IMR-90 (cell line): ENCODE data around the gene CORO1A. TPM values are rescaled to one million over a fixed set of nuclear protein-coding genes. Genes with fewer than 3 reads are reported as not detected.

Source experiments
- ATAC-seq: fragments of 200-7000 bp; cut with Tn5 transposase; 2 replicates; pipeline ENCODE4 v1.9.1; 2020; ENCODE audit warnings: low read depth, mild to moderate bottlenecking, moderate library complexity
- BruUV-seq: library from RNA; stranded (reverse); fragments of 400-500 nt; replicated peaks from 2 replicates; lab custom pipeline; 2021; lab: Mats Ljungman, UMichigan
- CTCF ChIA-PET: fragments of 300-600 bp; formaldehyde crosslinking; extraction: SDS; loops from one replicate; lab custom pipeline; 2021; ENCODE audit warnings: antibody characterized with exemption; lab: Yijun Ruan, JAX
- POLR2A ChIA-PET: fragments of 300-600 bp; sonication (Branson Sonifier 250); formaldehyde crosslinking; loops from one replicate; lab custom pipeline; 2022; ENCODE audit warnings: antibody characterized with exemption; ENCODE audit not compliant: unreplicated experiment; lab: Charles Lee
- DNase-seq: peaks from one replicate; pipeline ENCODE4 v3.0.0; 2013
- H2AFZ ChIP-seq: replicated peaks from 2 replicates; pipeline ENCODE3; 2013; ENCODE audit warnings: low read length, mild to moderate bottlenecking; ENCODE audit not compliant: poor library complexity
- H2AK5ac ChIP-seq: 2 replicates; pipeline ENCODE4 v1.6.1; 2013; ENCODE audit warnings: low read depth, low read length, inconsistent platforms
- H2AK9ac ChIP-seq: replicated peaks from 2 replicates; pipeline ENCODE3; 2013; ENCODE audit warnings: mild to moderate bottlenecking, low read depth, low read length, moderate library complexity; ENCODE audit not compliant: poor library complexity
- H2BK120ac ChIP-seq: 2 replicates; pipeline ENCODE4 v1.6.1; 2013; ENCODE audit warnings: low read depth, low read length, inconsistent platforms
- H2BK15ac ChIP-seq: 3 replicates; pipeline ENCODE4 v1.6.1; 2013; ENCODE audit warnings: low read depth, low read length, inconsistent platforms
- H2BK20ac ChIP-seq: 2 replicates; pipeline ENCODE4 v1.6.1; 2013; ENCODE audit warnings: low read depth, mild to moderate bottlenecking, inconsistent platforms, low read length, moderate library complexity
- H2BK5ac ChIP-seq: 2 replicates; pipeline ENCODE4 v1.6.1; 2013; ENCODE audit warnings: mild to moderate bottlenecking, low read depth, low read length, inconsistent platforms; ENCODE audit not compliant: poor library complexity, severe bottlenecking
- H3K14ac ChIP-seq: replicated peaks from 2 replicates; pipeline ENCODE4 v1.6.1; 2013; ENCODE audit warnings: low read depth, low read length, inconsistent platforms
- H3K18ac ChIP-seq: 2 replicates; pipeline ENCODE4 v1.6.1; 2013; ENCODE audit warnings: low read depth, low read length, control low read depth
- H3K23ac ChIP-seq: 2 replicates; pipeline ENCODE4 v1.6.1; 2013; ENCODE audit warnings: low read depth, low read length, inconsistent platforms
- H3K27ac ChIP-seq: 2 replicates; pipeline ENCODE4 v1.5.1; 2013; ENCODE audit warnings: mild to moderate bottlenecking, control low read depth, low read length; ENCODE audit not compliant: insufficient read depth
- H3K27me3 ChIP-seq: 2 replicates; pipeline ENCODE4 v1.6.1; 2013; ENCODE audit warnings: low read length; ENCODE audit not compliant: control insufficient read depth, insufficient read depth
- H3K36me3 ChIP-seq: 2 replicates; pipeline ENCODE4 v1.6.1; 2013; ENCODE audit warnings: low read length, mixed read lengths; ENCODE audit not compliant: control insufficient read depth, insufficient read depth
- H3K4ac ChIP-seq: 2 replicates; pipeline ENCODE4 v1.6.1; 2013; ENCODE audit warnings: low read depth, low read length, inconsistent platforms
- H3K4me1 ChIP-seq: 2 replicates; pipeline ENCODE4 v1.6.1; 2013; ENCODE audit warnings: low read length, mixed read lengths; ENCODE audit not compliant: control insufficient read depth, insufficient read depth
- H3K4me2 ChIP-seq: 2 replicates; pipeline ENCODE4 v1.6.1; 2013; ENCODE audit warnings: low read depth, mild to moderate bottlenecking, control low read depth, low read length, moderate library complexity
- H3K4me3 ChIP-seq: 2 replicates; pipeline ENCODE4 v1.5.1; 2013; ENCODE audit warnings: low read depth, mild to moderate bottlenecking, control low read depth, low read length, moderate library complexity; ENCODE audit not compliant: insufficient read depth
- H3K56ac ChIP-seq: 2 replicates; pipeline ENCODE4 v1.6.1; 2013; ENCODE audit warnings: low read length, inconsistent platforms; ENCODE audit not compliant: insufficient read depth; ENCODE audit errors: extremely low read depth
- H3K79me1 ChIP-seq, 2 experiments: 2 replicates each; pipeline ENCODE4 v1.6.1; 2013; ENCODE audit warnings: low read length in 2 of 2, inconsistent platforms in 1 of 2, low read depth in 1 of 2
- H3K9ac ChIP-seq: 2 replicates; pipeline ENCODE4 v1.6.1; 2013; ENCODE audit warnings: low read depth, low read length, control low read depth
- H3K9me1 ChIP-seq: 2 replicates; pipeline ENCODE4 v1.6.1; 2013; ENCODE audit warnings: low read length, inconsistent platforms; ENCODE audit not compliant: insufficient read depth
- H3K9me3 ChIP-seq: 2 replicates; pipeline ENCODE4 v1.6.1; 2013; ENCODE audit warnings: low read length; ENCODE audit not compliant: control insufficient read depth, insufficient read depth
- H4K20me1 ChIP-seq: 2 replicates; pipeline ENCODE4 v1.6.1; 2013; ENCODE audit warnings: low read length, inconsistent platforms; ENCODE audit not compliant: insufficient read depth
- H4K5ac ChIP-seq: 2 replicates; pipeline ENCODE4 v1.6.1; 2013; ENCODE audit warnings: mild to moderate bottlenecking, low read depth, low read length, control low read depth
- H4K8ac ChIP-seq, 2 experiments: 2 replicates each; pipeline ENCODE4 v1.6.1; 2013; ENCODE audit warnings: low read depth in 2 of 2, low read length in 2 of 2, control low read depth in 1 of 2, inconsistent platforms in 1 of 2
- H4K91ac ChIP-seq: 2 replicates; pipeline ENCODE4 v1.6.1; 2013; ENCODE audit warnings: low read depth, low read length, inconsistent platforms; ENCODE audit not compliant: insufficient read depth
- CEBPB ChIP-seq: IDR thresholded peaks from 2 replicates; pipeline ENCODE4 v1.6.1; 2012; ENCODE audit warnings: low read depth, low read length, improper control_type of control experiment
- CHD1 ChIP-seq: IDR thresholded peaks from 2 replicates; pipeline ENCODE4 v1.6.1; 2012; ENCODE audit warnings: low read depth, low read length, improper control_type of control experiment
- MAFK ChIP-seq: IDR thresholded peaks from 2 replicates; pipeline ENCODE4 v1.6.1; 2012; ENCODE audit warnings: low read depth, low read length, improper control_type of control experiment
- MAZ ChIP-seq: IDR thresholded peaks from 2 replicates; pipeline ENCODE4 v1.6.1; 2012; ENCODE audit warnings: low read depth, mild to moderate bottlenecking, low read length, improper control_type of control experiment, moderate library complexity, borderline replicate concordance
- NFE2L2 ChIP-seq: fragments of 150-350 bp; IDR thresholded peaks from 2 replicates; pipeline ENCODE4 v1.6.1; 2016; ENCODE audit warnings: low read depth, mild to moderate bottlenecking, low read length
- POLR2A ChIP-seq: IDR thresholded peaks from 2 replicates; pipeline ENCODE4 v1.6.1; 2012; ENCODE audit warnings: mild to moderate bottlenecking, low read depth, low read length
- RFX5 ChIP-seq: IDR thresholded peaks from 2 replicates; pipeline ENCODE4 v1.8.0; 2012; ENCODE audit warnings: low read depth, mild to moderate bottlenecking, low read length, moderate library complexity
- USF2 ChIP-seq: fragments of 150-350 bp; IDR thresholded peaks from 2 replicates; pipeline ENCODE4 v1.6.1; 2017; ENCODE audit warnings: mild to moderate bottlenecking, antibody characterized with exemption, low read length, low read depth
- WGBS, 2 experiments: methylation state at CpG; one replicate each; pipeline versions ENCODE4 v1.1.5 to v1.1.7; 2013; ENCODE audit warnings: missing lambda C conversion rate in 2 of 2; ENCODE audit not compliant: insufficient read length in 1 of 2; ENCODE audit errors: extremely low coverage in 2 of 2; 5-methylcytosine and 5-hydroxymethylcytosine counted together
- dilution Hi-C: fragments of 300-500 bp; cut with HindIII; formaldehyde crosslinking; loops from one replicate; pipeline ENCODE4 v1.14.3; 2018; ENCODE audit warnings: low sequenced_read_pairs; ENCODE audit not compliant: unreplicated experiment
- in situ Hi-C: fragments of 300-500 bp; cut with MboI; formaldehyde crosslinking; loops from 3 replicates; pipeline ENCODE4 v1.14.3; 2019; ENCODE audit warnings: low sequenced_read_pairs, inconsistent platforms, mixed read lengths
- intact Hi-C: fragments of 100-400 bp; cut with micrococcal nuclease; formaldehyde crosslinking; loops from 2 replicates; pipeline ENCODE4 v1.10.0; 2022
- polyA plus RNA-seq, 3 experiments: library from polyadenylated mRNA; depleted of rRNA; stranded (reverse); fragments of >200 nt; gene quantifications; 2 replicates each; pipeline ENCODE4 v1.2.3, GENCODE V29; 2012; ENCODE audit warnings: low replicate concordance in 1 of 3
- total RNA-seq: library from RNA; depleted of rRNA; stranded (reverse); fragments of >200 nt; gene quantifications from 2 replicates; pipeline ENCODE4 v1.2.3, GENCODE V29; 2012
- TF ChIP-seq, protein P1 (sequence below): fragments of 150-350 bp; IDR thresholded peaks from 2 replicates; pipeline ENCODE4 v1.6.1; 2016; ENCODE audit warnings: low read depth, mild to moderate bottlenecking, low read length, moderate library complexity, borderline replicate concordance

Gene CORO1A
- total and polyA plus RNA-seq, 2 of the 4 experiments (the other 2 are of a cell fraction): 7.2 to 13.2 TPM

GRCh38 chr16:30155188-30155587, 28.2 kb upstream of the CORO1A start:
- Histone ChIP-seq H3K4me1 (no peaks in the 10 kb centered on the region), H4K20me1 (no peaks in the 10 kb centered on the region), H4K8ac (no peak overlapping the region), H2BK120ac (no peak overlapping the region), H2AK9ac (no peak overlapping the region), H3K18ac (no peak overlapping the region), H3K36me3 (no peaks in the 10 kb centered on the region), H3K4me3 (no peak overlapping the region), H2BK5ac (no peak overlapping the region), H2AFZ (no peak overlapping the region), H3K9ac (no peak overlapping the region), H3K4ac (no peak overlapping the region), H4K5ac (no peak overlapping the region), H3K9me3 (peaks cover 1% of the 10 kb centered on the region; the same call in 1 of the 2 replicates), H3K27ac (no peak overlapping the region), H3K14ac (no peak overlapping the region), H2BK20ac (no peak overlapping the region), H3K9me1 (no peaks in the 10 kb centered on the region), H3K56ac (no peak overlapping the region), H3K23ac (no peak overlapping the region), H3K27me3 (no peaks in the 10 kb centered on the region; the same call in 1 of the 2 replicates), H3K4me2 (no peak overlapping the region), H2AK5ac (no peak overlapping the region), H2BK15ac (no peak overlapping the region), H4K91ac (no peak overlapping the region), H3K79me1 (no peaks in the 10 kb centered on the region)
- no TSS peak for BruUV-seq
- DNase-seq: no peak
- CTCF ChIA-PET: no interaction called here
- in situ Hi-C loops (no loop called here), intact Hi-C loops (no loop called here), dilution Hi-C loops (no loop called here)
- POLR2A ChIA-PET: no interaction called here
- ATAC-seq: no peak
- WGBS, 2 experiments: no CpG with 5 or more reads among the region's 5 CpGs
- TF ChIP-seq MAFK (no peak), CEBPB (no peak), USF2 (no peak), NFE2L2 (no peak), POLR2A (no peak), RFX5 (no peak), MAZ (no peak), CHD1 (no peak)
- TF ChIP-seq, protein P1, sequence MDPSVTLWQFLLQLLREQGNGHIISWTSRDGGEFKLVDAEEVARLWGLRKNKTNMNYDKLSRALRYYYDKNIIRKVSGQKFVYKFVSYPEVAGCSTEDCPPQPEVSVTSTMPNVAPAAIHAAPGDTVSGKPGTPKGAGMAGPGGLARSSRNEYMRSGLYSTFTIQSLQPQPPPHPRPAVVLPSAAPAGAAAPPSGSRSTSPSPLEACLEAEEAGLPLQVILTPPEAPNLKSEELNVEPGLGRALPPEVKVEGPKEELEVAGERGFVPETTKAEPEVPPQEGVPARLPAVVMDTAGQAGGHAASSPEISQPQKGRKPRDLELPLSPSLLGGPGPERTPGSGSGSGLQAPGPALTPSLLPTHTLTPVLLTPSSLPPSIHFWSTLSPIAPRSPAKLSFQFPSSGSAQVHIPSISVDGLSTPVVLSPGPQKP: no peak
